Anterior cingulate cortex (tissue), 58 donors: ENCODE results near the gene SERPINB10.
"Not testable (repeated sequence)": the region's sequence is repeated elsewhere in the genome, so short reads cannot be mapped to it uniquely, and the experiment has no call there.

Source experiments
- DNase-seq, 58 donors: peaks; one replicate each; lab custom pipeline; 2025; lab: John Stamatoyannopoulos, UW

The SERPINB10 gene

DNA sequence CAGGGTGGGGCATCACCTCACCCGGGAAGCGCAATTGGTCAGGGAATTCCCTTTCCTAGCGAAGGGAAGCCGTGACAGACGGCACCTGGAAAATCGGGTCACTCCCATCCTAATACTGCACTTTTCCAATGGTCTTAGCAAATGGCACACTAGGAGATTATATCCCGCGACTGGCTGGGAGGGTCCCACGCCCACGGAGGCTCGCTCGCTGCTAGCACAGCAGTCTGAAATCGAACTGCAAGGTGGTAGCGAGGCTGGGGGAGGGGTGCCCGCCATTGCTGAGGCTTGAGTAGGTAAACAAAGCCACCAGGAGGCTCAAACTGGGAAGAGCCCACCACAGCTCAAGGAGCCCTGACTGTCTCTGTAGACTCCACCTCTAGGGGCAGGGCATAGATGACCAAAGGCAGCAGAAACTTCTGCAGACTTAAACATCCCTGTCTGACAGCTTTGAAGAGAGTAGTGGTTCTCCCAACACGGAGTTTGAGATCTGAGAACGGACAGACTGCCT, 32.8 kb downstream of the SERPINB10 start:
- DNase-seq: not testable (repeated sequence)

DNA sequence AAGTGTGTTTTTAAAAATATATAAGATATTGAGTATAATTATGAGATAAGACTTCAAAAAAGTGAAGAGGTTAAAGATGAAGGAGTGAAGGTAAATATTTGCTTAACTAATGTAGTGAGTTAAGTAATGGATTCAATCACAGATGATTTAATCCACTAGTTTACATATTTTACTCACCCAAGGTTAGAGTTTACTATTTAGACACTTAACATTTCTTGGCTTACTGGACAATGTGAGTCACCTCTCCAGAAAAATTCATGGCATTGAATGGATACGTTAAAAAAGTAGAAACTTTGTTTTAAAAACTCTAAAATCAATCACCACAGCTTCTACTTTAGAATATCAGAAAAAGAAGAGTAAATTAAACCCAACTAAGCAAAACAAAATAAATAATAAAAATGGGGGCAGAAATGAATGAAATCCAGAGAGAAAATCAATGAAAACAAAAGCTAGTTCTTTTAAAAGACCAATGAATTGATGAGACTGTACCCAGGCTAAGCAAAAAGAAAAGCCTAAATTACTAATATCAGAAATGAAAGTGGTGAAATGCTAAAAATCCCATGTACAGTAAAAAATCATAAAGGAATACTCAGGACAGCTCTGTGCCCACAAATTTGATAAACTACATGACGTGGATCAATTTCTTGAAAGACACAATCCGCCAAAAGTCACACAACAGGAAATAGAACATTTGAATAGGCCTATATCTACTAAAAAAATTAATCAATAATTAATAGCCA, 39.5 kb downstream of the SERPINB10 start:
- no peak for DNase-seq

DNA sequence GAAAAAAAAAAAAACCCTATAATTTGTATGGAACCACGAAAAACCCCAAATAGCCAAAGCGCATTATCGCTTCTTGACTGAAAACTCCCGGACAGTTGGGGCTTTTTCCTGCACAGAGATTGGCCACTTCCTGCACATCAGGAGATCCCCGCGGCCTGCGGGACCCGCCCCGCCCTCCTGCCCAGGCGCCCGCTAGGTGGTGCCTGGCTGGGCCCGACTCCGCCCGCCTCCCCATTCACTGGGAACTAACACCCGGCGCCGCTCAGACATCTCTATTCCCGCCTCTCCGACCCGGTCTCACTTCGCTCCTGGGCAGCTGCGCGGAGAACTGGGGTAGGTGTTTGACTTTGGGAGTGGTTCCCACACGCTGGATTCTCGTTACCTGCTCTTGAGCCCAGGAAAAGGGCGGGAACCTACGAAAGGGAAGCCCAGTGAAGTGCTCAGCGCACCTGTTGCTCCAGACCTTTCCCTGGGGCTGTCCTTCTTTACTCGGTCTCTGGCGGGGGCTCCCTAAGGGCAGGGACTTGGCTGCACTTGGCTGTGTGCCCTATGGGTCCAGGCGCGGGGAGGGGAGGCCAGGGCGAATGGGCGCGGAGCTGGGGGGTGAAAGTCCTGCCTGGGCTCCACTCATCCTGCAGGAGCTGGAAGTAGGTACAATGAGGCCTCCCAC, 41.4 kb downstream of the SERPINB10 start, which contains the start of gene HMSD:
Gene HMSD (plus strand): TSS at position 234 of the 670 bp plus-strand sequence. CDS start 4,155 bp downstream, outside the sequence.
- peak in 36 of 58 donors; percentile 7 to 76 (median 44) for DNase-seq

DNA sequence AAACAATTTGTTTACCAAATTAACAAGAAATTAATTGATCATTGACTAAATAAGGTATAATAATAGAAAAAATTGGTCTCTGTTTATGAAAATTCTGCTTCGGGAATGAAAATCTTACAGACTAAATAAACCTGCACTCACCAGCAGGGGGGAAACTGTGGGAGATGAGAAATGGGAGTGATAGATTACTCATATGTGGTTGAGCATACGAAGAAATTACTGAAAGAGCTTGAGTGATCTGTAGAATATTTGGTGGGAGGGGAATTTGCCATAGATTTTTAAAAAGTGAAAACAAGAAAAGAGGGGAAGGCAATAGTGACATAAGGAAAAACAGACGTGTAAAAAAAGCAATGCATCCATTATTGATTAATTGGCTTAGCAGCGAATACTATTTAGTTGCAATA, 43.5 kb downstream of the SERPINB10 start:
- no peak for DNase-seq

DNA sequence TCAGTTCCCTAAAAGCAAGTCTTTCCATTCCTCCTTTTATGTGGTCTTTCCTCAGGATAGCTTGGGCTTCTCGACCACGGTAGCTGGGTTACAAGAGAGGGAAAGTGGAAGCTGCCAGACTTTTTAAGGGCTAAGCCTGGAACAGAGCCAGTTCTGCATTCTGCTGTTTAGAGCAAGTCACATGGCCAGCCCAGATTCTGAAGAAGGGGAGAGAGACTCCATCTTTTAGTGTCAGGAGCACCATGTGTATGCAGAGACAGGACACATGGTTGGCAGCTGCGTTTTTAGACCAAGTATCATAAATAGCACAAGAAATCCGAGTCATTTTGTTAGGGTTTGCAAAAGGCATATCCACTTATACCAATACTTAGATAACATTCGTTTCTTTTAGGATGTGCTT, 46.1 kb downstream of the SERPINB10 start:
- peak in 3 of 58 donors; percentile 5 to 12 (median 8) for DNase-seq

DNA sequence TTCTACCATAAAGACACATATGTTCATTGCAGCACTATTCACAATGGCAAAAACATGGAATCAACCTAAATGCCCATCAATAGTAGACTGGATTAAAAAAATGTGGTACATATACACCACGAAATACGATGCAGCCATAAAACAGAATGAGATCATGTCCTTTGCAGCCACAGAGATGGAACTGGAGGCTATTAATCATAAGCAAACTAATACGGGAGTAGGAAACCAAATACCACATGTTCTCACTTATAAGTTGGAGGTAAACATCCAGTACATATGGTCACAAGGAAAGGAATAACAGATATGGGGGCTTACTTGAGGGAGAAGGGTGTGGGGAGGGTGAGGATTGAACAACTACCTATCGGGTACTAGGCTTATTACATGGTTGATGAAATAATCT, 49.0 kb downstream of the SERPINB10 start:
- no peak for DNase-seq

DNA sequence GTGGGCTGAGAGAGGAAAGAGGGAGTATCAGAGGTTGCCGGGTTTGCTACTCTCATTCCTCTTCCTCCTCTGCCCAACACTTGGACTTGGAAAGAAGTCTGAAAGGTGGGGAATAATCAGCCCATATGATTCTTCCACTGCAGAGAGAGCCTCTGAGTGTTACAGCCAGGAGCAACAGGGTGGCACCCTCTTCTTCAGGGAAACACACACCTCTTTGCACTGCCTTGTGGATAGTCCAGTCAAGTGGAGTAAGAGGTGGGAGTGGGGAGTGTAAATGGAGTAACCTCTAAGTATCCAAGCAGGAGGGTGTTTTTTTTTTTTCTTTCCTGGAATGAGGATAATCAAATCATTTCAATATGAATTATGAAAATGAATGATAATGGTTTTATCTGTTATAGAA, 53.1 kb downstream of the SERPINB10 start:
- DNase-seq: no peak

DNA sequence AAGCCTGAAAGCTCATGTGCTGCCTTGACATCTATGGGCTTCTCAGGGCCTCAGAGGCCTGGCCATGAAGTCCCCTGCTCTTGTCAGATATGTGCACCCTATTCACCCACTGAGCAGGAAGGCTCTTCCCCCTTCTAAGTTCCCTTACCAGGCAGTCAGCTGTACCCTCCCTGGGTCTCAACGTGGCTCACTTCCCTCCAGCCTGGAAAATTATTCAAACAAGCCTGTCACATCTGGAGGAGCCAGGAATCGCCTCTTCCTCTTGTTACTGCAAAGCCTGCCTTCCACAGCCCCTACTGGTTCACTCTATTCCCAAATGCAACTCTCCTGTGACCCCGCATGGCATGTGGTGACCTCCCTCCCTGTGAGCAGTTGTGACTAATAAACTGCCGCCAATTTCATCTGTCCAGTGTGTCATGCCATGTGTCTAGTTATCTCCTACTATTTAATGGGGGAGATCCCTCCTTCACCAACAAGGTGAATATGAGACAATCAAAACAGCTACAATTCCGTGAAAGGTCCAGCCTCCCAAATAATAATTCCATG, 53.8 kb downstream of the SERPINB10 start:
- DNase-seq: no peak

DNA sequence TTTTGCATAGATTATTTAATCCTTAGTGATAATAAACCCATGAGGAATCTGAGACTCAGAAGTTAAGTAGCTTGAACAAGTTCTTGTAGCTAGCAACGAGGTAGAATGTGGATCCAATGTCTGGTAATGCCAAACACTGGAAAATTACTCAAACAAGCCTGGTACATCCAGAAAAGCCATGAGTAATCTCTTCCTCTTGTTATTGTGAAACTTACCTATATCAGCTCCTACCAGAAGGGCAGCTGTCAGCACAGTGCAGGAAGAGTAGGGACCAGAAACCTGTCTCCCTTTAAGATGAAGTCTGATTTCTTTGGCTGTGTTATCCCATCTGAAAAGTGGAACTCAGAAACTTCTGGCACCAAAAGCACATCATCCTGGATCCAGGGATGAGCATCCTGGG, 54.4 kb downstream of the SERPINB10 start:
- DNase-seq: no peak

DNA sequence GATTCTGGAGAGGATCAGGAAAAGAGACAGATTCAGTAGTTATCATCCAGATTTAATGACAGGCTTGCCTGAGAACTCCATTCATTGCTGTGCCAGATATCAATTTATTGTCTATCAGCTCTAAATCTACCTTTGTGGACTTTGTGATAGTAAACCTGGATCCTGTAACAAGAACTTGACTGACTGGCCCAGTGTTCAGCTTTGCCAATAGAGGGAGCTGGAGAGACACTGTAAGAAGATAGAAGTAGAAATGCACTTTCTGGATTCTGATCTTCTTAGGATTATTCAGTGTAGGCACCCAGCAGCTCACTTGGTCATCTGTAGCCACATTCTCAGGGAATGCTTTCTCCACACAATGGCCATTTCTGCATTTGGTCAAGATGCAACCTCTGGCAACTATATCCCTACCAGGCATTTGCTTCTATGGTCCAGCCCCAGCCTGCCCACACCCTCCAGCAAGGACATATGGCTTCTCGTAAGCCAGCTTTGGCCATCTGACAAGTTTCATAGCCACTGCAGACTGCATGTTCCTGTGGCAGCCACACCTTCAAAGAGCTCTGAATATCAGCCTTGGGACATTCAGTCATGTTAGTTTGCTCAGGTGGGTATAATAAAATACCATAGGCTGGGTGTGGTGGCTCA, 56.0 kb downstream of the SERPINB10 start:
- DNase-seq: peak in 10 of 58 donors; percentile 2 to 49 (median 22)

DNA sequence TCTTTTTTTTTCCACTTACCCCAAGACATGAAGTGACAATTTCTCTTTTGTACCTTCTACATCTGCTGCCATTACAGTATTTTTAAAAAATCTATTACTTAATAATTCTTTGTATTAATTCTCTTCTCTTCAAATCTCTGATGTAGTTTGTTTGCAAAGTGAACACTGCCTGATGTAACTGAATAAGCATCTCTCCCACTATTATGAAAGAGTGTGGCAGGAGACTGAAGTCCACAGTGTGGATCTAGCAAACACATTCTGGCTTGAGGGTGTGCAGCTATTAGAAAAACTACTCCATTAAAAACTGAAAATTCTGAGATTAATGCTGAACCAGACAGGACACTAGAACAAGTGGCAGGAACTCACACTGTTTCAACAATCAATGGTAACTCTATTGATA, 57.1 kb downstream of the SERPINB10 start:
- no peak for DNase-seq

DNA sequence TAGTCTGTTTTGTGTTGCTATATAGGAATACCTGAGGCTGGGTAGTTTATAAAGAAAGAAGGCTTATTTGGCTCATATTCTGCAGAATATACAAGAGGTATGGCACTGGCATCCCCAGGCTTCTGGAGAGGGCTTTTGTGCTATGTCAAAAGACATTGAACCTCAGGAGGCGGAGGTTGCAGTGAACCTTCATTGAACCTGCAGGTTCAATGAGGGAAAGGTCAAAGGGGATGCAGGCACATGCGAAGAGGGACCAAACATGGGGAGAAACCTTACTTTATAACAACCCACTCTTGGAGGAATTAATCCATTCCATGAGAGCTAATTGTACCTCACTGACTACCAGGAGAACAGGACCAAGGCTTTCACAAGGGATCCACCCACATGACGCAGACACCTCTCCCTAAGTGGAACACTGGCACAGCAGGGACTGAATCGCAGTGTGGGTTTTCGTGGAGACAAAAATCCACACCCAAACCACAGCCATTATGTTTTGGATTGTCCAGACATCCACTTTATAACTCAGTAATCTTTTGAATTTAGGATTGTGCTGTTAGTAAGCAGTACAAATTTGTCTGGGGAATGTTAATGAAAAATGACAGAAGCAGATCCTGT, 58.1 kb downstream of the SERPINB10 start:
- DNase-seq: no peak

DNA sequence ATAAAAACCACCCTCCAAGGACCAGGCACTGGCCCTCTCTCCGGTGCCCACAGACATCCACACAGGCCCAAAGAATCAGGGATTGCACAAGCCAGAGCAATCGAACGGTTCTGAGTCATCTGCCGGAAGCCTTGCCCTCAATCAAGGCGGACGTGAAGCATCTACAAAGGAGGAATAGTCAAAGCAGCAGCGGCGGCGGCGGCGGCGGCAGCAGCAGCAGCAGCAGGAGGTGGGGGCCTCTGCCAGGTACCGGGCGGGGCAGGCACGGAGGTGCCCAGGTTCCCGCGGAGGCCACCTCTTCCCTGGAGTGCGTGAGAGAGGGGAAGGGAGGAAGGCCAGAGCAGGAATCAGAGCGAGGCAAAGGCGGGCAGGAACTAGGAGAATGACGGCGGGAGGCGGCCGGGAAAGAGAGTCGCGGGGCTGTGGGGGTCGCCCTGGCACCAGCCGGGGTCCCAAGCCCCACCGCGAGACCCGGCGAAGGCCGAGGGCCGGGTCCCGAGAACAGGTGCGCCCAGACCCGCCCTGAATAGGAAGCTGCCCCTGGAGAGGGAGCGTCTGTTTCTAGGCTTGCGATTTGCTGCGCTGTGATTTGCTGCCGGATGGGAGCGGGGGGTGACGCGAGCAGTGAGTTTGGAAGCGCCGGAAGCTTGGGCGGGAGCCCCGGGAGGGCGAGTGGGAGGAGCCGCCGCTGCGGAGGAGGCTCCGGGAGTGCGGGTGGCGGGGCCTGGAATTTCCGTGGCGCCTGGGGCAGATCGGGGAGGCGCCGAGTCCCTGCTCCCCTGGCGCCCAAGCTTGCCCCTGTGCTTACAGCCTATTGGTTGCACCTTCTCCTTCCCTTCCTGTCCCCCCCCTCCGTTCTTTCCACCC, 62.4 kb downstream of the SERPINB10 start, which contains the start of gene SERPINB8:
Gene SERPINB8 (plus strand): TSS at position 140 of the 867 bp plus-strand sequence. CDS start 8,228 bp downstream, outside the sequence.
- peak; percentile 67 to 96 (median 90) for DNase-seq

DNA sequence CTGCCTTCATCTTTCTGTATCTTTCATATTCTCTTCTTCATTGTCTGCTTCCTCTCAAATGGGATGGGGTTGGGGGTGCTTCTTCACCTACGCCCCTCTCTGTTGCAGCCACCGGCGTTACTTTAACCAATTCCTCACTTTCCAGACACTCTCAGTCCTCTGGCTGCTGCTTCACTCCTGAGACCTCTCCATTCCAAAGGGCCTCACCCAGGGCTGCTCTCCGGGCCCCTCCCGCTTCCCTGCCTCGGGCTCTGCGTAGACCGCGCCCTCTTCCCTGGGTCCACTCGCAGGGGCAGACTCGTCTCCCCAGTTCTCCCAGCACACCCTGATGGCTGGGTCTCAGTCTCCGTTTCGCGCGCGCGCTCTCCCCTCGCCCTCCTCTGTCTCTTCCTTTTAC, 63.0 kb downstream of the SERPINB10 start:
- DNase-seq: peak in 29 of 58 donors; percentile 27 to 72 (median 49)

DNA sequence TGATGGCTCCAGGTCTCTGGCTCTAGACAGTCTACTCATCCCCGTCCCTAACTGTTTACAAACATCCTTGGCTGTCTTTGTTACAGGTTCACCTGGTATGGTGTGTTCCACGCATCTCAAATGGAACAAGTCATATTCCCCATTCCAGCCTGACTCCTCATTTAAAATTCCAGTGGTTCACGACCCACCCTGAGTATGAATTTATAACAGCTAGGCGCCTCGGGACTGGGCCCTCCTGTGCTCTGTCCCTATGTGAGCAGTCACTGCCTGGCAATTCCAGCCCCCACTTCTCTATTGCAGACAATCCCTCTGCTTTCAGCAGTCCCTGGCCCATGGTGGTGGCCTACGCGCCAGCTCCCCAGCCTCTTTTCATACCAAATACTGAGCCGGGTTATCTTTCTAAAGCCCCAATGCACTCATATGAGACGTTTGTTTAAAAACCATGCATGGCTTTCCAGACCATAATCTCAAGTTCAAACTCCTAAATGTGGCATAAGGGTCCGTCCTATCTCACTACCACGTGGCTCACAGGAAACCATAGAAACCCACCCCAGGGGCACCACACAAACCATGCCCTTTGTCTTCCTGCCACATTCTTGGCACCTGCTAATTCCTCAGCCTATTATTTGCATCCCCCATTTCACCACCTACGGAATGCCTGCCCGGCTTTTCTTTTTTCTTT, 63.7 kb downstream of the SERPINB10 start:
- DNase-seq: peak in 6 of 58 donors; percentile 7 to 56 (median 35)

DNA sequence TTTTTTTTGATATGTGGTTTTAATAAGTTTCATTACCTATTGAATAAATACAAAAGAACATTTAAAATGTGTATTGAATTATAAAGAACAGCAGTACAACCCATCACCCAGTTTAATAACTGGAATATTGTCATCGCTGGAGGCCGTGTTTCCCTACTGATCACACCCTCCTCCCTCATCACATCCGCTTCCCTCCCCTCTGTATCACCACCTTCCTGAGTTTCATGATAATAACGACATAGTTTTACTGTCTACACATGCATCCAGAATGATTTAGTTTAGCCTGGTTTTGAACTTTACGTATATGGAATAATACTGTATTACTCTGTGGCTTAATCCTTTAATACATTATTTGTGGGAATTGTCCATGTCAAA, 64.2 kb downstream of the SERPINB10 start:
- no peak for DNase-seq

DNA sequence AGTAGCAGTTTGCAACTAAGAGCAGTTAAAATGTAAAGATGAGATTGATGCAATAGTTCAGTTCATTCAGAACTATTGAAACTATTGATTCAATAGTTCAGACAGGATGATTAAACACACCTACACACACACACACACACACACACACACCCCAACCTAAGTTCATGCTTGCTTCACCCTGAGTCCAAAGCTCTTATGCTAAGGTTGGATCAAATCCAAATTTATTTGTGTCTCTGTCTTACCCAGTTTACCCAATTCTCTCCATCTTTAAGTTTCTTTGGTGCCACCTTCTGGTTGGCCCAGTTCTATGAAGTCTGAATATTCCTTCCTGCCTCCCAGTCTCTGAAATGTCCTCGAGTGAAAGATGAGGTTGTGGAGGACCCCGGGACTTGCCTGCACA, 67.2 kb downstream of the SERPINB10 start:
- peak in 2 of 58 donors; percentile 3 to 6 for DNase-seq

DNA sequence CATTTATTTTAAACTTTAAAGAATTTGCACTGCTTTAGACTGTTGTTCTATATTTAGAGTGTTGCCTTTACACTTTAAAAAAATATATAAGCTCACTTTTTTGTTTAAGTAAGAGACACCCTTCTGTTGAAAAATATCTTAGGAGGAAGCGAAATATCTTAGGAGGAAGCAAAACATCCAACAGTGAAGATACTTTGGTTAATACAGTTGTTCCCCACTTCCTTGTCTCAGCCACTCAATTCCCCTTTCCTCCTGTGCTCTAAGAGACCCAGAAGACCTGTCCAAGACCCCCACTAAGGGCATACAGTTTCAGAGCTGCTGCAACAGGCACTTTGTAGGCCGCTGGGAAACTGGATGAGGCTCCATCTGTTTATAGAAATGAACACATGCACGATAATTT, 67.9 kb downstream of the SERPINB10 start:
- peak in 3 of 58 donors; percentile 1 to 9 (median 8) for DNase-seq

DNA sequence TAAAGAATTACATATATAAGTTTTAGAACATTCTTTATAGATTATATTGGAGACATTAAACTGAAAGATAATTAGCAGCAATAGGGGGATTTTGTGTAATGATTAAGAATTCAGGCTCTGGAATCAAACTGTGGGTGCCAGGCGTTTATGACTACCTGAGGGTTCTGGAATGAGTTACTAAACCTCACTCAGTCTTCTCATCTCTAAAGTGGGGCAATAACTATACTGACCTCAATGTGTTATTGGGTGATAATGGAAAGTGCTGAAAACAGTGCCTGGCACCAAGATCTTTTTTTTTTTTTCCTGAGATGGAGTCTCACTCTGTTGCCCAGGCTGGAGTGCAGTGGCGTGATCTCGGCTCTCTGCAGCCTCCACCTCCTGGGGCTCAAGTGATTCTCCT, 69.3 kb downstream of the SERPINB10 start:
- DNase-seq: no peak
